Measurements from ENCODE around the gene TNF.

Gene TNF

DNA sequence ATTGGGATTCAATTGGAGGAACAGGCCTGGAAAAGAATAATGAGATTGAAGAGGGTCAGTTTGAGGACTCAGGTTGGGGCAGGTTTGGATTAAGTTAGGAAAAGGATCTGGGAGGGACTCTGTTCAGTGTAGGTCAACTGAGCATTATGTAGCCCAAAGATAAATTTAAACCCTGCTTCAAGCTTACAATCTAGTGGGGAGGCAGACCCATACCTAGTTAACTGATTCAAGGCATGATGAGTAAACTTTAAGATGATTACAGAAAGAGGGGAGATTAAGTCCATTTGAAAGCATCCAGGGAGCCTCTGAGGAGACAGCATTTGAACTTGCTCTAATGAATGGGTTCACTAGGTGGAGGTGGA is 14.7 kb upstream of the TNF start:
- no peak overlapping the region for H3K4me3 ChIP-seq (ENCODE audit: low read depth, low read length)
- no peak overlapping the region for H3K9ac ChIP-seq (ENCODE audit: low read depth, low read length)
- H3K27me3 ChIP-seq (ENCODE audit: control insufficient read depth, insufficient read depth, low read length) = no peaks in the 10 kb centered on the region
- peaks cover 16% of the 10 kb centered on the region for H3K36me3 ChIP-seq (ENCODE audit: control insufficient read depth, insufficient read depth, low read length)
- no peaks in the 10 kb centered on the region for H3K4me1 ChIP-seq (ENCODE audit: control insufficient read depth, insufficient read depth, low read length)
- H3K9me3 ChIP-seq (ENCODE audit: control insufficient read depth, insufficient read depth, low read length) = no peaks in the 10 kb centered on the region

DNA sequence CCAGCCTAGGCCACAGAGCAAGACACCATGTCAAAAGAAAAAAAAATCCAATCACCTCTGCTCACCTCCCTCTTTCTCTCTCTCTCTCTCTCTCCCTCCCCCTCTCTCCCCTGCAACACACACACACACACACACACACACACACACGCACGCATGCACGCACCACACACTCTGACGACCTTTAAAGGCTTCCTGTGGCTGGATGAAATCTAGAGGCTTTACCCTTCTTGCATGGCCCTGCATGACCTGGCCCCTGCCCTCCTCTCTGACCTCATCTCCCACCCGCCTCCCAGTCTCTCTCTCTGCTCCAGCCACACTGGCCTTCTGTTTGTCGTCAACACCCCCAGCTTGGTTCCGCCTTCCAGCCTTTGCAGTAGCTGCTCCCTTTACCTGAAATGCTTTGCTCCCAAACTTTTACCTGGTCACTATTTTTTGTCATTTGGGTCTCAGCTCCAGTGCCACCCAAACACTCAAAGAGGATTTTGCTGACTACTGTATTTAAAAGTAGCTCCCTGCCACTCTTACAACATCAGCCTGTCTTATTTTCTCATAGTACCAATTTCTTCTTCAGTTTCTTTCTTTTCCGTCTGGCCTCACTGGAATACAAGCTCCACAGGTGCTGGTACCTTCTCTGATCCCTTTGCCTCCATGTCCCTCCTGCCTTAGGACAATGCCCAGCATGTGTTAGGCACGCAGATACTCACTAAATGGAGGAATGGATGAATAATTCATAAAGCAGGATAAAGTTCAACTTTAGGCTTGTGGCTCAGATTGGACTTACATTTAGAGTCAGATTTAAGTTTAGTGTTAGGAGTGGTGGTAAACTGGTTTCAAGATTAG is 7.6 kb upstream of the TNF start:
- no peaks in the 10 kb centered on the region for H3K27me3 ChIP-seq (ENCODE audit: control insufficient read depth, insufficient read depth, low read length)
- H3K9ac ChIP-seq (ENCODE audit: low read depth, low read length) = no peak overlapping the region
- no peaks in the 10 kb centered on the region for H3K9me3 ChIP-seq (ENCODE audit: control insufficient read depth, insufficient read depth, low read length)
- no peaks in the 10 kb centered on the region for H3K4me1 ChIP-seq (ENCODE audit: control insufficient read depth, insufficient read depth, low read length)
- H3K36me3 ChIP-seq (ENCODE audit: control insufficient read depth, insufficient read depth, low read length) = no peaks in the 10 kb centered on the region
- no peak overlapping the region for H3K4me3 ChIP-seq (ENCODE audit: low read depth, low read length)

DNA sequence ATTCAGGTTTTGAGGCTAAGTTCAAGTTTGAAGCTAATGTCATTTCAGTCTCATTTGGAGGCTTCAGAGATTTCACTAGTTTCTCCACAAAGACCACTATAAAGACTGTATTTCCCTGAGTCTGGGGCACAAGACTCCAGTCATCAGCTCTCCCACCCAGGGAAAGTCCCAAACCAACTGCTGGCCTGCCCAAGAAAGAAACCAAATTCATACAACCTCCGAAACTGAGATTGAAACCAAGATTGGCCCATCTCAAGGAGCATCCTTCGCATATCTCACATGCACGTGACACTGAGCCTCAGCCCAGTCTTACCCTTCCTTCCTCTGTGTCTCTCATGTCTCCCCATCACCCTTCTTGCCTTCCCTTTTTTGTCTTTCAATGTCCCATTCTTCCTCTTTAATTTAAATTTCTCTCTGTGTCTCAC is 6.8 kb upstream of the TNF start:
- Histone ChIP-seq H3K9me3 (ENCODE audit: control insufficient read depth, insufficient read depth, low read length) (no peaks in the 10 kb centered on the region), H3K4me3 (ENCODE audit: low read depth, low read length) (no peak overlapping the region), H3K9ac (ENCODE audit: low read depth, low read length) (no peak overlapping the region), H3K4me1 (ENCODE audit: control insufficient read depth, insufficient read depth, low read length) (no peaks in the 10 kb centered on the region), H3K27me3 (ENCODE audit: control insufficient read depth, insufficient read depth, low read length) (no peaks in the 10 kb centered on the region), H3K36me3 (ENCODE audit: control insufficient read depth, insufficient read depth, low read length) (no peaks in the 10 kb centered on the region)

DNA sequence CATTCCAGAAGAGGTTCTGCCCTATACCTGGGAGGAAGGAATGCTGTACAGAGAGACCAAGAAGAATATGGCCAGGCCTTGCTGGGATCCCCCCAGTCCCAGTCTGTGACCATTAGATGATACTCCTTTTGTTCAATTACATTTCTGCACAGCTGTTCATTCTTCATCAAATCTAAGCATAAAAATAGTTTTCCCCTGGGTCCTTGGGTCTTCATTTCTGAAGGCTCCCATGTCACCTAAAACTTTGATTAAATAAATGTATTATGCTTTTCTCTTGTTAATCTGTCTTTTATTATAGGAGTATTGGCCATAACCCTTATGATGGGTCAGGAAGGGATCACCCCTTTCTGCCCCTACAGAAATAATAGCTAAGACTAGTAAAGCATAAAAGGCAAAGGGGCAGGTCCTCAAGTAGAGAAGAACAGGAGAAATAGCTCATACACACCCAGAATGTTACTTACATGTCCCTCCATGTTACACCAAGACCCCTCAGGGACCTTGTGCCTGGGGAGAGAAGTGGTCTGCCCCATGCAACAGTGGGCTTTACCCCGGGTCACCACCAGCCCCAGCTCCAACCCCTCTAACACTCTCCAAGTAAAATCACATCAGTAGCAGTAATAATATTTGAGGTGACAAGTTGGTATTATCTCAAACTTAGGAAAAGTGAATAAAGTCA is 5.4 kb upstream of the TNF start:
- Histone ChIP-seq H3K4me3 (ENCODE audit: low read depth, low read length) (no peak overlapping the region), H3K9ac (ENCODE audit: low read depth, low read length) (no peak overlapping the region), H3K9me3 (ENCODE audit: control insufficient read depth, insufficient read depth, low read length) (no peaks in the 10 kb centered on the region), H3K4me1 (ENCODE audit: control insufficient read depth, insufficient read depth, low read length) (no peaks in the 10 kb centered on the region), H3K36me3 (ENCODE audit: control insufficient read depth, insufficient read depth, low read length) (no peaks in the 10 kb centered on the region), H3K27me3 (ENCODE audit: control insufficient read depth, insufficient read depth, low read length) (no peaks in the 10 kb centered on the region)

DNA sequence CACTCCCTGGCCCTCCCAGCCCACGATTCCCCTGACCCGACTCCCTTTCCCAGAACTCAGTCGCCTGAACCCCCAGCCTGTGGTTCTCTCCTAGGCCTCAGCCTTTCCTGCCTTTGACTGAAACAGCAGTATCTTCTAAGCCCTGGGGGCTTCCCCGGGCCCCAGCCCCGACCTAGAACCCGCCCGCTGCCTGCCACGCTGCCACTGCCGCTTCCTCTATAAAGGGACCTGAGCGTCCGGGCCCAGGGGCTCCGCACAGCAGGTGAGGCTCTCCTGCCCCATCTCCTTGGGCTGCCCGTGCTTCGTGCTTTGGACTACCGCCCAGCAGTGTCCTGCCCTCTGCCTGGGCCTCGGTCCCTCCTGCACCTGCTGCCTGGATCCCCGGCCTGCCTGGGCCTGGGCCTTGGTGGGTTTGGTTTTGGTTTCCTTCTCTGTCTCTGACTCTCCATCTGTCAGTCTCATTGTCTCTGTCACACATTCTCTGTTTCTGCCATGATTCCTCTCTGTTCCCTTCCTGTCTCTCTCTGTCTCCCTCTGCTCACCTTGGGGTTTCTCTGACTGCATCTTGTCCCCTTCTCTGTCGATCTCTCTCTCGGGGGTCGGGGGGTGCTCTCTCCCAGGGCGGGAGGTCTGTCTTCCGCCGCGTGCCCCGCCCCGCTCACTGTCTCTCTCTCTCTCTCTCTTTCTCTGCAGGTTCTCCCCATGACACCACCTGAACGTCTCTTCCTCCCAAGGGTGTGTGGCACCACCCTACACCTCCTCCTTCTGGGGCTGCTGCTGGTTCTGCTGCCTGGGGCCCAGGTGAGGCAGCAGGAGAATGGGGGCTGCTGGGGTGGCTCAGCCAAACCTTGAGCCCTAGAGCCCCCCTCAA is 3.1 kb upstream of the TNF start, which contains the start of gene LTA:
Gene LTA (plus strand): TSS at position 249 of the 871 bp plus-strand sequence. CDS start 454 bp downstream, at position 703.
- Histone ChIP-seq H3K27me3 (ENCODE audit: control insufficient read depth, insufficient read depth, low read length) (peaks cover 6% of the 10 kb centered on the region), H3K9ac (ENCODE audit: low read depth, low read length) (no peak within 1 kb of the TSS), H3K4me1 (ENCODE audit: control insufficient read depth, insufficient read depth, low read length) (no peaks in the 10 kb centered on the region), H3K36me3 (ENCODE audit: control insufficient read depth, insufficient read depth, low read length) (no peaks in the 10 kb centered on the region), H3K4me3 (ENCODE audit: low read depth, low read length) (no peak within 1 kb of the TSS), H3K9me3 (ENCODE audit: control insufficient read depth, insufficient read depth, low read length) (no peaks in the 10 kb centered on the region)

DNA sequence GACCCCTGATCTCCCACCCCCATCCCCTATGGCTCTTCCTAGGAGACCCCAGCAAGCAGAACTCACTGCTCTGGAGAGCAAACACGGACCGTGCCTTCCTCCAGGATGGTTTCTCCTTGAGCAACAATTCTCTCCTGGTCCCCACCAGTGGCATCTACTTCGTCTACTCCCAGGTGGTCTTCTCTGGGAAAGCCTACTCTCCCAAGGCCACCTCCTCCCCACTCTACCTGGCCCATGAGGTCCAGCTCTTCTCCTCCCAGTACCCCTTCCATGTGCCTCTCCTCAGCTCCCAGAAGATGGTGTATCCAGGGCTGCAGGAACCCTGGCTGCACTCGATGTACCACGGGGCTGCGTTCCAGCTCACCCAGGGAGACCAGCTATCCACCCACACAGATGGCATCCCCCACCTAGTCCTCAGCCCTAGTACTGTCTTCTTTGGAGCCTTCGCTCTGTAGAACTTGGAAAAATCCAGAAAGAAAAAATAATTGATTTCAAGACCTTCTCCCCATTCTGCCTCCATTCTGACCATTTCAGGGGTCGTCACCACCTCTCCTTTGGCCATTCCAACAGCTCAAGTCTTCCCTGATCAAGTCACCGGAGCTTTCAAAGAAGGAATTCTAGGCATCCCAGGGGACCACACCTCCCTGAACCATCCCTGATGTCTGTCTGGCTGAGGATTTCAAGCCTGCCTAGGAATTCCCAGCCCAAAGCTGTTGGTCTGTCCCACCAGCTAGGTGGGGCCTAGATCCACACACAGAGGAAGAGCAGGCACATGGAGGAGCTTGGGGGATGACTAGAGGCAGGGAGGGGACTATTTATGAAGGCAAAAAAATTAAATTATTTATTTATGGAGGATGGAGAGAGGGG is 1.9 kb upstream of the TNF start:
- peaks cover 3% of the 10 kb centered on the region for H3K4me1 ChIP-seq (ENCODE audit: control insufficient read depth, insufficient read depth, low read length)
- no peak overlapping the region for H3K9ac ChIP-seq (ENCODE audit: low read depth, low read length)
- H3K4me3 ChIP-seq (ENCODE audit: low read depth, low read length) = no peak overlapping the region
- peaks cover 6% of the 10 kb centered on the region for H3K27me3 ChIP-seq (ENCODE audit: control insufficient read depth, insufficient read depth, low read length)
- H3K36me3 ChIP-seq (ENCODE audit: control insufficient read depth, insufficient read depth, low read length) = no peaks in the 10 kb centered on the region
- no peaks in the 10 kb centered on the region for H3K9me3 ChIP-seq (ENCODE audit: control insufficient read depth, insufficient read depth, low read length)

DNA sequence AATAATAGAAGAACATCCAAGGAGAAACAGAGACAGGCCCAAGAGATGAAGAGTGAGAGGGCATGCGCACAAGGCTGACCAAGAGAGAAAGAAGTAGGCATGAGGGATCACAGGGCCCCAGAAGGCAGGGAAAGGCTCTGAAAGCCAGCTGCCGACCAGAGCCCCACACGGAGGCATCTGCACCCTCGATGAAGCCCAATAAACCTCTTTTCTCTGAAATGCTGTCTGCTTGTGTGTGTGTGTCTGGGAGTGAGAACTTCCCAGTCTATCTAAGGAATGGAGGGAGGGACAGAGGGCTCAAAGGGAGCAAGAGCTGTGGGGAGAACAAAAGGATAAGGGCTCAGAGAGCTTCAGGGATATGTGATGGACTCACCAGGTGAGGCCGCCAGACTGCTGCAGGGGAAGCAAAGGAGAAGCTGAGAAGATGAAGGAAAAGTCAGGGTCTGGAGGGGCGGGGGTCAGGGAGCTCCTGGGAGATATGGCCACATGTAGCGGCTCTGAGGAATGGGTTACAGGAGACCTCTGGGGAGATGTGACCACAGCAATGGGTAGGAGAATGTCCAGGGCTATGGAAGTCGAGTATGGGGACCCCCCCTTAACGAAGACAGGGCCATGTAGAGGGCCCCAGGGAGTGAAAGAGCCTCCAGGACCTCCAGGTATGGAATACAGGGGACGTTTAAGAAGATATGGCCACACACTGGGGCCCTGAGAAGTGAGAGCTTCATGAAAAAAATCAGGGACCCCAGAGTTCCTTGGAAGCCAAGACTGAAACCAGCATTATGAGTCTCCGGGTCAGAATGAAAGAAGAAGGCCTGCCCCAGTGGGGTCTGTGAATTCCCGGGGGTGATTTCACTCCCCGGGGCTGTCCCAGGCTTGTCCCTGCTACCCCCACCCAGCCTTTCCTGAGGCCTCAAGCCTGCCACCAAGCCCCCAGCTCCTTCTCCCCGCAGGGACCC is 981 bp upstream of the TNF start:
- Histone ChIP-seq H3K27me3 (ENCODE audit: control insufficient read depth, insufficient read depth, low read length) (peaks cover 6% of the 10 kb centered on the region), H3K9me3 (ENCODE audit: control insufficient read depth, insufficient read depth, low read length) (no peaks in the 10 kb centered on the region), H3K36me3 (ENCODE audit: control insufficient read depth, insufficient read depth, low read length) (no peaks in the 10 kb centered on the region), H3K4me1 (ENCODE audit: control insufficient read depth, insufficient read depth, low read length) (peaks cover 3% of the 10 kb centered on the region), H3K9ac (ENCODE audit: low read depth, low read length) (no peak overlapping the region), H3K4me3 (ENCODE audit: low read depth, low read length) (no peak overlapping the region)

DNA sequence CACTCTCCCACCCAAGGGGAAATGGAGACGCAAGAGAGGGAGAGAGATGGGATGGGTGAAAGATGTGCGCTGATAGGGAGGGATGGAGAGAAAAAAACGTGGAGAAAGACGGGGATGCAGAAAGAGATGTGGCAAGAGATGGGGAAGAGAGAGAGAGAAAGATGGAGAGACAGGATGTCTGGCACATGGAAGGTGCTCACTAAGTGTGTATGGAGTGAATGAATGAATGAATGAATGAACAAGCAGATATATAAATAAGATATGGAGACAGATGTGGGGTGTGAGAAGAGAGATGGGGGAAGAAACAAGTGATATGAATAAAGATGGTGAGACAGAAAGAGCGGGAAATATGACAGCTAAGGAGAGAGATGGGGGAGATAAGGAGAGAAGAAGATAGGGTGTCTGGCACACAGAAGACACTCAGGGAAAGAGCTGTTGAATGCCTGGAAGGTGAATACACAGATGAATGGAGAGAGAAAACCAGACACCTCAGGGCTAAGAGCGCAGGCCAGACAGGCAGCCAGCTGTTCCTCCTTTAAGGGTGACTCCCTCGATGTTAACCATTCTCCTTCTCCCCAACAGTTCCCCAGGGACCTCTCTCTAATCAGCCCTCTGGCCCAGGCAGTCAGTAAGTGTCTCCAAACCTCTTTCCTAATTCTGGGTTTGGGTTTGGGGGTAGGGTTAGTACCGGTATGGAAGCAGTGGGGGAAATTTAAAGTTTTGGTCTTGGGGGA is 754 bp downstream of the TNF start:
- H3K9ac ChIP-seq (ENCODE audit: low read depth, low read length) = no peak overlapping the region
- H3K4me1 ChIP-seq (ENCODE audit: control insufficient read depth, insufficient read depth, low read length) = peaks cover 8% of the 10 kb centered on the region
- H3K9me3 ChIP-seq (ENCODE audit: control insufficient read depth, insufficient read depth, low read length) = no peaks in the 10 kb centered on the region
- peaks cover 16% of the 10 kb centered on the region for H3K27me3 ChIP-seq (ENCODE audit: control insufficient read depth, insufficient read depth, low read length)
- H3K36me3 ChIP-seq (ENCODE audit: control insufficient read depth, insufficient read depth, low read length) = no peaks in the 10 kb centered on the region
- H3K4me3 ChIP-seq (ENCODE audit: low read depth, low read length) = no peak overlapping the region

DNA sequence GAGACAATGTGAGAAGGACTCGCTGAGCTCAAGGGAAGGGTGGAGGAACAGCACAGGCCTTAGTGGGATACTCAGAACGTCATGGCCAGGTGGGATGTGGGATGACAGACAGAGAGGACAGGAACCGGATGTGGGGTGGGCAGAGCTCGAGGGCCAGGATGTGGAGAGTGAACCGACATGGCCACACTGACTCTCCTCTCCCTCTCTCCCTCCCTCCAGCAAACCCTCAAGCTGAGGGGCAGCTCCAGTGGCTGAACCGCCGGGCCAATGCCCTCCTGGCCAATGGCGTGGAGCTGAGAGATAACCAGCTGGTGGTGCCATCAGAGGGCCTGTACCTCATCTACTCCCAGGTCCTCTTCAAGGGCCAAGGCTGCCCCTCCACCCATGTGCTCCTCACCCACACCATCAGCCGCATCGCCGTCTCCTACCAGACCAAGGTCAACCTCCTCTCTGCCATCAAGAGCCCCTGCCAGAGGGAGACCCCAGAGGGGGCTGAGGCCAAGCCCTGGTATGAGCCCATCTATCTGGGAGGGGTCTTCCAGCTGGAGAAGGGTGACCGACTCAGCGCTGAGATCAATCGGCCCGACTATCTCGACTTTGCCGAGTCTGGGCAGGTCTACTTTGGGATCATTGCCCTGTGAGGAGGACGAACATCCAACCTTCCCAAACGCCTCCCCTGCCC is 1.7 kb downstream of the TNF start:
- Histone ChIP-seq H3K4me1 (ENCODE audit: control insufficient read depth, insufficient read depth, low read length) (peaks cover 12% of the 10 kb centered on the region), H3K9ac (ENCODE audit: low read depth, low read length) (no peak overlapping the region), H3K27me3 (ENCODE audit: control insufficient read depth, insufficient read depth, low read length) (peaks cover 21% of the 10 kb centered on the region), H3K9me3 (ENCODE audit: control insufficient read depth, insufficient read depth, low read length) (no peaks in the 10 kb centered on the region), H3K36me3 (ENCODE audit: control insufficient read depth, insufficient read depth, low read length) (no peaks in the 10 kb centered on the region), H3K4me3 (ENCODE audit: low read depth, low read length) (no peak overlapping the region)
